ENCODE data around the gene GAPDH.
"Not testable (repeated sequence)": the region's sequence is repeated elsewhere in the genome, so short reads cannot be mapped to it uniquely, and the experiment has no call there.

Gene GAPDH

GRCh38 chr12:6554168-6555017 is 20.1 kb downstream of the GAPDH start:
- Mint-ChIP-seq H3K27ac (peak overlapping the region; percentile 73 to 89 (median 78)), H3K27me3 (ENCODE audit: low read depth) (no peaks in the 10 kb centered on the region), H3K36me3 (ENCODE audit: low read depth) (peaks cover 12% of the 10 kb centered on the region), H3K9me3 (no peaks in the 10 kb centered on the region), H3K4me3 (peak overlapping the region; percentile 88 to 92 (median 92)), H3K4me1 (peaks cover 45% of the 10 kb centered on the region)
- TF ChIP-seq CTCF (IDR thresholded peaks at IDR 0.05; ENCODE audit: unreplicated experiment in 3 of 3), result peak; percentile 63 to 69 (median 67)

GRCh38 chr12:6555018-6555691 is 20.8 kb downstream of the GAPDH start:
- H3K27ac Mint-ChIP-seq, result peak overlapping the region; percentile 73 to 89 (median 78)
- H3K4me3 Mint-ChIP-seq, result peak overlapping the region; percentile 88 to 92 (median 92)
- H3K36me3 Mint-ChIP-seq (ENCODE audit: low read depth), result peaks cover 20% of the 10 kb centered on the region
- TF ChIP-seq CTCF (IDR thresholded peaks at IDR 0.05; ENCODE audit: unreplicated experiment in 3 of 3), result no peak
- H3K27me3 Mint-ChIP-seq (ENCODE audit: low read depth), result no peaks in the 10 kb centered on the region
- H3K9me3 Mint-ChIP-seq, result no peaks in the 10 kb centered on the region
- H3K4me1 Mint-ChIP-seq, result peaks cover 44% of the 10 kb centered on the region

GRCh38 chr12:6556496-6556817 is 22.1 kb downstream of the GAPDH start:
- H3K27ac Mint-ChIP-seq; H3K9me3 Mint-ChIP-seq; H3K27me3 Mint-ChIP-seq (ENCODE audit: low read depth): not testable (repeated sequence)
- peak overlapping the region; percentile 85 to 90 (median 89) for H3K4me3 Mint-ChIP-seq
- peaks cover 38% of the 10 kb centered on the region for H3K4me1 Mint-ChIP-seq
- peaks cover 30% of the 10 kb centered on the region for H3K36me3 Mint-ChIP-seq (ENCODE audit: low read depth)

- no peaks in the 10 kb centered on the region for H3K27me3 Mint-ChIP-seq (ENCODE audit: low read depth)
- peak overlapping the region; percentile 85 to 90 (median 89) for H3K4me3 Mint-ChIP-seq
- peaks cover 34% of the 10 kb centered on the region for H3K4me1 Mint-ChIP-seq
- H3K9me3 Mint-ChIP-seq, result no peaks in the 10 kb centered on the region
- peaks cover 33% of the 10 kb centered on the region for H3K36me3 Mint-ChIP-seq (ENCODE audit: low read depth)
- TF ChIP-seq CTCF (IDR thresholded peaks at IDR 0.05; ENCODE audit: unreplicated experiment in 3 of 3), result no peak
- no peak overlapping the region for H3K27ac Mint-ChIP-seq
Measured at GRCh38 chr12:6556857-6557256, 22.5 kb downstream of the GAPDH start.

- not testable (repeated sequence) for H3K27me3 Mint-ChIP-seq (ENCODE audit: low read depth); H3K9me3 Mint-ChIP-seq; H3K27ac Mint-ChIP-seq; H3K4me3 Mint-ChIP-seq
- Mint-ChIP-seq H3K36me3 (ENCODE audit: low read depth) (peaks cover 41% of the 10 kb centered on the region), H3K4me1 (peaks cover 21% of the 10 kb centered on the region)
- peak; percentile 43 to 48 (median 46) for TF ChIP-seq CTCF (IDR thresholded peaks at IDR 0.05; ENCODE audit: unreplicated experiment in 3 of 3)
Measured at GRCh38 chr12:6558014-6558760, 23.9 kb downstream of the GAPDH start.

- Mint-ChIP-seq H3K4me1 (peaks cover 8% of the 10 kb centered on the region), H3K4me3 (peak overlapping the region in 1 of 3 experiments; percentile 53)
Measured at GRCh38 chr12:6559500-6559899, 25.2 kb downstream of the GAPDH start.

More at GRCh38 chr12:6559500-6559899, 25.2 kb downstream of the GAPDH start:
- no peaks in the 10 kb centered on the region for H3K27me3 Mint-ChIP-seq (ENCODE audit: low read depth)
- H3K36me3 Mint-ChIP-seq (ENCODE audit: low read depth), result peaks cover 48% of the 10 kb centered on the region
- TF ChIP-seq CTCF (IDR thresholded peaks at IDR 0.05; ENCODE audit: unreplicated experiment in 3 of 3), result no peak
- no peak overlapping the region for H3K27ac Mint-ChIP-seq
- no peaks in the 10 kb centered on the region for H3K9me3 Mint-ChIP-seq
